Panc1 (cell line): Measurements from ENCODE around the gene JMJD4. TPM values are rescaled to one million over a fixed set of nuclear protein-coding genes. Genes with fewer than 3 reads are reported as not detected.
A peak's percentile ranks its signal among the peaks of the same experiment; 100 is the strongest.

ENCODE experiments used
- ATAC-seq: fragments of 200-7000 bp; cut with Tn5 transposase; 2 replicates; pipeline ENCODE4 v1.9.1; 2020; ENCODE audit warnings: mild to moderate bottlenecking, moderate library complexity
- BruUV-seq: library from RNA; stranded (reverse); fragments of 400-500 nt; replicated peaks from 2 replicates; lab custom pipeline; 2021; lab: Mats Ljungman, UMichigan
- CTCF ChIA-PET: fragments of 300-600 bp; sonication (Branson Sonifier 250); formaldehyde crosslinking; loops from one replicate; lab custom pipeline; 2022; ENCODE audit warnings: antibody characterized with exemption; lab: Charles Lee
- POLR2A ChIA-PET: fragments of 300-600 bp; sonication (Branson Sonifier 250); formaldehyde crosslinking; loops from one replicate; lab custom pipeline; 2022; ENCODE audit warnings: antibody characterized with exemption; lab: Charles Lee
- DNase-seq: peaks from one replicate; pipeline ENCODE4 v3.0.0-alpha.2; 2010; ENCODE audit warnings: low read depth, low spot score
- H3K27ac ChIP-seq: 2 replicates; pipeline ENCODE4 v1.5.1; 2011; ENCODE audit warnings: mild to moderate bottlenecking, low read length, inconsistent platforms
- H3K27me3 ChIP-seq: fragments of 200-500 bp; sonication (Bioruptor generic); 2 replicates; pipeline ENCODE4 v1.6.0; 2014; ENCODE audit warnings: low read length, inconsistent platforms; ENCODE audit not compliant: control insufficient read depth, insufficient read depth
- H3K36me3 ChIP-seq: fragments of 200-500 bp; sonication (Bioruptor generic); 2 replicates; pipeline ENCODE4 v1.5.1; 2014; ENCODE audit warnings: inconsistent platforms, mild to moderate bottlenecking, low read length, moderate library complexity; ENCODE audit not compliant: control insufficient read depth, insufficient read depth
- H3K4me1 ChIP-seq: 2 replicates; pipeline ENCODE4 v1.5.1; 2011; ENCODE audit warnings: inconsistent platforms, mild to moderate bottlenecking, low read length, moderate library complexity; ENCODE audit not compliant: control insufficient read depth, insufficient read depth
- H3K4me3 ChIP-seq, 2 experiments: 2 replicates each; pipeline ENCODE4 v1.5.1; 2011 to 2012; ENCODE audit warnings: low read depth in 2 of 2, low read length in 2 of 2, mild to moderate bottlenecking in 2 of 2, inconsistent platforms in 1 of 2, moderate library complexity in 1 of 2
- H3K9me3 ChIP-seq: fragments of 200-500 bp; sonication (Bioruptor generic); 2 replicates; pipeline ENCODE4 v1.5.1; 2014; ENCODE audit warnings: low read depth, mild to moderate bottlenecking, inconsistent platforms, low read length, moderate library complexity; ENCODE audit not compliant: control insufficient read depth, insufficient read depth
- CTCF ChIP-seq: fragments of 450-650 bp; IDR thresholded peaks from 2 replicates; pipeline ENCODE4 v1.5.1; 2017; ENCODE audit warnings: mild to moderate bottlenecking
- POLR2AphosphoS5 ChIP-seq: IDR thresholded peaks from 2 replicates; pipeline ENCODE4 v1.6.1; 2012; ENCODE audit warnings: mild to moderate bottlenecking, low read depth, low read length, moderate library complexity
- REST ChIP-seq, 2 experiments: IDR thresholded peaks; 2 replicates each; pipeline ENCODE4 v1.6.1; 2011 to 2012; ENCODE audit warnings: low read depth in 2 of 2, control low read depth in 1 of 2, low read length in 1 of 2, mild to moderate bottlenecking in 1 of 2, moderate library complexity in 1 of 2; ENCODE audit not compliant: insufficient read depth in 1 of 2
- SIN3A ChIP-seq: IDR thresholded peaks from 2 replicates; pipeline ENCODE4 v1.6.1; 2012; ENCODE audit warnings: low read depth, mild to moderate bottlenecking, low read length, moderate library complexity, borderline replicate concordance; ENCODE audit not compliant: insufficient read depth
- TCF7L2 ChIP-seq: IDR thresholded peaks from 2 replicates; pipeline ENCODE4 v1.6.1; 2011; ENCODE audit warnings: mild to moderate bottlenecking, low read depth, low read length, inconsistent platforms
- in situ Hi-C: cut with HindIII; loops from 2 replicates; pipeline ENCODE4 v1.10.0; 2016; ENCODE audit warnings: low sequenced_read_pairs, low pct_unique_long_range_greater_than_20kb
- intact Hi-C: fragments of 100-400 bp; cut with micrococcal nuclease; formaldehyde crosslinking; loops from one replicate; pipeline ENCODE4 v1.10.0; 2022; ENCODE audit not compliant: unreplicated experiment
- total RNA-seq: library from RNA; stranded (reverse); gene quantifications from one replicate; pipeline ENCODE4 v1.2.1, GENCODE V29; 2021; ENCODE audit not compliant: unreplicated experiment

JMJD4 gene
- total RNA-seq, 1 experiment from 2014 or later = 27.7 TPM

GRCh38 chr1:227766653-227767277 is 31.7 kb upstream of the JMJD4 start:
- DNase-seq (no peak), ATAC-seq (no peak)
- intact Hi-C loops = no loop called here
- H3K4me1 ChIP-seq = peaks cover 63% of the 10 kb centered on the region
- TF ChIP-seq REST (IDR thresholded peaks at IDR 0.05; ENCODE audit: insufficient read depth in 1 of 2, low read depth in 2 of 2, low read length in 1 of 2) = no peak
- no peak for TF ChIP-seq CTCF
- H3K27me3 ChIP-seq = no peaks in the 10 kb centered on the region
- CTCF ChIA-PET = no interaction called here
- in situ Hi-C loops = no loop called here
- BruUV-seq = no TSS peak
- H3K36me3 ChIP-seq = peaks cover 2% of the 10 kb centered on the region; the same call in 1 of the 2 replicates
- POLR2A ChIA-PET = no interaction called here
- peak overlapping the region; percentile 79 for H3K27ac ChIP-seq
- H3K4me3 ChIP-seq = no peak overlapping the region
- H3K9me3 ChIP-seq = no peaks in the 10 kb centered on the region

GRCh38 chr1:227766015-227766634 is 31.0 kb upstream of the JMJD4 start:
- Histone ChIP-seq H3K27me3 (no peaks in the 10 kb centered on the region), H3K36me3 (peaks cover 2% of the 10 kb centered on the region; the same call in 1 of the 2 replicates), H3K4me3 (no peak overlapping the region), H3K27ac (peak overlapping the region; percentile 79), H3K4me1 (peaks cover 66% of the 10 kb centered on the region), H3K9me3 (no peaks in the 10 kb centered on the region)
- ChIA-PET CTCF (no interaction called here), POLR2A (interaction anchor here (0.6 kb wide), 1 partner anchor 827 kb away, joined by 3 read pairs; no protein-coding TSS in a partner anchor)
- TF ChIP-seq REST (IDR thresholded peaks at IDR 0.05; ENCODE audit: insufficient read depth in 1 of 2, low read depth in 2 of 2, low read length in 1 of 2) = no peak
- no peak for TF ChIP-seq CTCF
- peak; percentile 74 for TF ChIP-seq TCF7L2
- TF ChIP-seq POLR2AphosphoS5 = peak; percentile 92
- 0 out of 2 replicates have a peak, but pooled peaks have one; percentile 44 for TF ChIP-seq SIN3A
- in situ Hi-C loops = no loop called here
- intact Hi-C loops = no loop called here
- DNase-seq (no peak), ATAC-seq (peak; percentile 85)
- no TSS peak for BruUV-seq
